ENCODE data around the gene PRCC.

DNA sequence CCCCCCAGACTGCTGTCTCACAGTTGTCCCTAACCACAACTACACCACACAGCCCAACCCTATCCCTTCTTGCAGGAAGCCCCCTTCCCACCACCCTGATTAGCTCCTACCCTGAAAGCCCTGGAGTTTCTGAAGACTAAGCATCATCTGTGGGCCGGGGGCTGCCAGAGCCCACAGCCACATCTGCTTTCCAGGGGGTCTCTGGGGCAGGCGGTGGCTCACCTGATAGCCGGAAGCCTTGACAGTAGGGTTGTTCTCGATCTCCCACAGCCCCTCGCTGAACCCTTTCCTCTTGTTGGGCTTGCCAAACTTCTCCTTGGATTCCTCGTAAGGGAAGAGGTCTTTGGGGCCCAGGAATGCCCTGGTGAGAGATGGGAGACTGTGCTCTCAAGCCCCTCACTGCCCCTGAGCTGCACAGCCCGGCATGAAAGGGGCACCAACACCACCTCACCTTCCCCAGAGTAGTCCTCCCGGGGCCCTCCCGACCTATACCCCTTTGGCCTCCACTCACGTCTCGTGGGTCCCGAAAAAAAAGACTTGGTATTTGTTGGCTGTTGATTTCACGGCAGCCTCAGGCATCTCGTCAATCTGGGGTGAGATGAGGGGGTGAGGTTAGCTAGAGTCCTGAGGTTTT lies 22.4 kb upstream of the PRCC start:
- TF ChIP-seq CTCF (IDR thresholded peaks at IDR 0.05) = no peak
- no peak for TF ChIP-seq EP300 (IDR thresholded peaks at IDR 0.05)
- no peak for TF ChIP-seq POLR2A (IDR thresholded peaks at IDR 0.05)
